Gastrocnemius medialis (tissue), 4 donors: ENCODE results near the gene WDR64. TPM values are rescaled to one million over a fixed set of nuclear protein-coding genes. Genes with fewer than 3 reads are reported as not detected.

ENCODE experiments used
- ATAC-seq, 2 donors: fragments of 150-250 bp; one replicate each; pipeline ENCODE4 v1.9.1; 2016
- DNase-seq, 2 donors: peaks; one replicate each; pipeline ENCODE4 v3.0.0-alpha.2; 2019
- H3K27ac ChIP-seq, 4 donors: fragments of 200-600 bp; sonication (generic); 1 replicate in 1 of 4; 2 replicates in 3 of 4; pipeline ENCODE4 v1.5.1; 2016 to 2018; ENCODE audit warnings: mild to moderate bottlenecking in 2 of 4, moderate library complexity in 1 of 4
- H3K27me3 ChIP-seq, 3 donors: fragments of 200-600 bp; sonication (generic) in 2 of 3; 1 replicate in 1 of 3; 2 replicates in 2 of 3; pipeline versions ENCODE4 v1.5.1 to v1.6.0; 2016 to 2019; ENCODE audit warnings: mild to moderate bottlenecking in 1 of 3, moderate library complexity in 1 of 3
- H3K36me3 ChIP-seq, 2 donors: fragments of 200-600 bp; sonication (generic) in 1 of 2; one replicate each; pipeline ENCODE4 v1.5.1; 2017 to 2018
- H3K4me1 ChIP-seq, 2 donors: fragments of 200-600 bp; sonication (generic) in 1 of 2; one replicate each; pipeline ENCODE4 v1.5.1; 2016 to 2017; ENCODE audit warnings: mild to moderate bottlenecking in 2 of 2
- H3K4me3 ChIP-seq, 4 donors: fragments of 200-600 bp; sonication (generic) in 3 of 4; 1 replicate in 1 of 4; 2 replicates in 3 of 4; pipeline ENCODE4 v1.5.1; 2016 to 2019; ENCODE audit warnings: mild to moderate bottlenecking in 2 of 4
- H3K9me3 ChIP-seq, 3 donors: fragments of 200-600 bp; sonication (generic) in 2 of 3; 1 replicate in 1 of 3; 2 replicates in 2 of 3; pipeline ENCODE4 v1.5.1; 2016 to 2019
- CTCF ChIP-seq, 5 experiments: fragments of 450-650 bp in 3 of 5; fragments of 200-600 bp in 2 of 5; sonication (generic) in 2 of 5; IDR thresholded peaks in 4 of 5; conservative IDR thresholded peaks in 1 of 5; 1 replicate in 4 of 5; 2 replicates in 1 of 5; pipeline ENCODE4 v1.5.1; 2016 to 2019; ENCODE audit warnings: antibody characterized with exemption in 5 of 5, mild to moderate bottlenecking in 3 of 5, moderate library complexity in 3 of 5
- POLR2A ChIP-seq, 2 donors: fragments of 450-650 bp; IDR thresholded peaks; one replicate each; pipeline ENCODE4 v1.6.1; 2017; ENCODE audit warnings: antibody characterized with exemption in 2 of 2, mild to moderate bottlenecking in 2 of 2, moderate library complexity in 2 of 2
- in situ Hi-C, 4 donors: fragments of 200-750 bp; cut with MboI; loops; one replicate each; pipeline versions ENCODE4 v1.15.0 to v1.8.0; 2017; ENCODE audit warnings: low sequenced_read_pairs in 4 of 4
- intact Hi-C: fragments of 100-400 bp; cut with DNase I; formaldehyde crosslinking; loops from one replicate; pipeline ENCODE4 v1.15.1; 2023; ENCODE audit warnings: low total_unique reads
- total RNA-seq, 4 donors: library from RNA; depleted of rRNA; stranded (reverse); fragments of >200 nt; gene quantifications; one replicate each; pipeline versions ENCODE4 v1.1.0 to v1.2.3, GENCODE V29; 2016

Gene WDR64
- total RNA-seq, 4 donors from 2014 or later, result 0.22 TPM; not detected in 3

GRCh38 chr1:241742084-241742483 is 90.0 kb downstream of the WDR64 start:
- TF ChIP-seq CTCF (IDR thresholded peaks at IDR 0.05 in 4 of 5, conservative IDR thresholded peaks at IDR 0.05 in 1 of 5), result no peak
- no peak for TF ChIP-seq POLR2A (IDR thresholded peaks at IDR 0.05)
- in situ Hi-C loops, result no loop called here
- Histone ChIP-seq H3K27me3 (no peaks in the 10 kb centered on the region), H3K36me3 (no peaks in the 10 kb centered on the region), H3K27ac (no peak overlapping the region), H3K4me1 (no peaks in the 10 kb centered on the region), H3K4me3 (no peak overlapping the region), H3K9me3 (no peaks in the 10 kb centered on the region)
- DNase-seq (no peak), ATAC-seq (no peak)
- intact Hi-C loops, result no loop called here

- Histone ChIP-seq H3K4me3 (no peak overlapping the region), H3K36me3 (no peaks in the 10 kb centered on the region), H3K9me3 (no peaks in the 10 kb centered on the region), H3K4me1 (no peaks in the 10 kb centered on the region), H3K27me3 (no peaks in the 10 kb centered on the region), H3K27ac (no peak overlapping the region)
- intact Hi-C loops, result no loop called here
- ATAC-seq (no peak), DNase-seq (no peak)
- in situ Hi-C loops, result no loop called here
- TF ChIP-seq POLR2A (IDR thresholded peaks at IDR 0.05) (no peak), CTCF (IDR thresholded peaks at IDR 0.05 in 4 of 5, conservative IDR thresholded peaks at IDR 0.05 in 1 of 5) (no peak)
Observed at GRCh38 chr1:241744591-241744990, 92.5 kb downstream of the WDR64 start.

- in situ Hi-C loops, result no loop called here
- no peak for TF ChIP-seq CTCF (IDR thresholded peaks at IDR 0.05 in 4 of 5, conservative IDR thresholded peaks at IDR 0.05 in 1 of 5)
- no peak for TF ChIP-seq POLR2A (IDR thresholded peaks at IDR 0.05)
- H3K36me3 ChIP-seq, result no peaks in the 10 kb centered on the region
Observed at GRCh38 chr1:241747992-241748391, 95.9 kb downstream of the WDR64 start.

GRCh38 chr1:241749041-241749944 is 97.2 kb downstream of the WDR64 start:
- Histone ChIP-seq H3K4me1 (no peaks in the 10 kb centered on the region), H3K27ac (no peak overlapping the region)

More at GRCh38 chr1:241747992-241748391, 95.9 kb downstream of the WDR64 start:
- no peaks in the 10 kb centered on the region for H3K9me3 ChIP-seq
- no peak for DNase-seq
- no peaks in the 10 kb centered on the region for H3K27me3 ChIP-seq
- ATAC-seq, result no peak
- no peak overlapping the region for H3K27ac ChIP-seq
- no peaks in the 10 kb centered on the region for H3K4me1 ChIP-seq
- no peak overlapping the region for H3K4me3 ChIP-seq
- intact Hi-C loops, result no loop called here

More at GRCh38 chr1:241749041-241749944, 97.2 kb downstream of the WDR64 start:
- Histone ChIP-seq H3K4me3 (peak overlapping the region; percentile 19 to 41 (median 26)), H3K36me3 (no peaks in the 10 kb centered on the region), H3K9me3 (no peaks in the 10 kb centered on the region), H3K27me3 (no peaks in the 10 kb centered on the region)
- TF ChIP-seq CTCF (IDR thresholded peaks at IDR 0.05 in 4 of 5, conservative IDR thresholded peaks at IDR 0.05 in 1 of 5), result no peak
- TF ChIP-seq POLR2A (IDR thresholded peaks at IDR 0.05), result no peak
- no peak for ATAC-seq
- DNase-seq, result no peak
- in situ Hi-C loops (no loop called here), intact Hi-C loops (no loop called here)
